HCT116 (cell line): ENCODE data around the gene TRABD. TPM values are rescaled to one million over a fixed set of nuclear protein-coding genes. Genes with fewer than 3 reads are reported as not detected.

ENCODE experiments used
- ATAC-seq: fragments of 200-7000 bp; cut with Tn5 transposase; 2 replicates; pipeline ENCODE4 v1.9.1; 2020; ENCODE audit warnings: mild to moderate bottlenecking, moderate library complexity
- BruUV-seq: library from RNA; stranded (reverse); fragments of 400-500 nt; replicated peaks from 2 replicates; lab custom pipeline; 2021; lab: Mats Ljungman, UMichigan
- CTCF ChIA-PET: fragments of 300-600 bp; sonication (Branson Sonifier 250); formaldehyde crosslinking; loops from one replicate; lab custom pipeline; 2021; ENCODE audit warnings: antibody characterized with exemption; lab: Charles Lee
- POLR2A ChIA-PET: fragments of 300-600, 350-600 bp; sonication (Branson Sonifier 250); formaldehyde crosslinking; loops from one replicate; lab custom pipeline; 2021; ENCODE audit warnings: antibody characterized with exemption; lab: Charles Lee
- RAD21 ChIA-PET, 2 experiments: fragments of 300-600 bp; sonication (Branson Sonifier 250); formaldehyde crosslinking; loops; one replicate each; lab custom pipeline; 2023; ENCODE audit warnings: low total read pairs in 2 of 2; ENCODE audit not compliant: uncharacterized antibody in 2 of 2, unreplicated experiment in 2 of 2, low non-redundant PET in 1 of 2; lab: Charles Lee
- DNase-seq: peaks from one replicate; pipeline ENCODE4 v3.0.0-alpha.2; 2010; ENCODE audit warnings: low read depth, low spot score
- H2AFZ ChIP-seq: fragments of 200-600 bp; shearing (Covaris generic), sonication (generic); 2 replicates; pipeline ENCODE4 v1.6.1; 2017; ENCODE audit warnings: low read depth, mixed run types, mixed read lengths, antibody characterized with exemption, low read length; ENCODE audit not compliant: poor library complexity, severe bottlenecking
- H3K27ac ChIP-seq: 2 replicates; pipeline ENCODE4 v1.5.1; 2012; ENCODE audit warnings: low read depth, low read length
- H3K27me3 ChIP-seq: fragments of 200-600 bp; sonication (generic); 2 replicates; pipeline ENCODE4 v1.6.1; 2016; ENCODE audit warnings: mixed run types, low read length, mixed read lengths; ENCODE audit not compliant: insufficient read depth
- H3K36me3 ChIP-seq, 2 experiments: fragments of 200-500 bp in 1 of 2; fragments of 200-600 bp in 1 of 2; sonication (Bioruptor generic) in 1 of 2; sonication (generic) in 1 of 2; 2 replicates each; pipeline versions ENCODE4 v1.5.1 to v1.6.1; 2014 to 2016; ENCODE audit warnings: low read length in 2 of 2, inconsistent platforms in 1 of 2, mixed read lengths in 1 of 2, mixed run types in 1 of 2; ENCODE audit not compliant: insufficient read depth in 2 of 2, control insufficient read depth in 1 of 2
- H3K4me1 ChIP-seq, 2 experiments: fragments of 200-600 bp in 1 of 2; sonication (generic) in 1 of 2; 2 replicates each; pipeline versions ENCODE4 v1.5.1 to v1.6.1; 2012 to 2017; ENCODE audit warnings: low read length in 2 of 2, inconsistent platforms in 1 of 2, mild to moderate bottlenecking in 1 of 2, mixed read lengths in 1 of 2, mixed run types in 1 of 2, moderate library complexity in 1 of 2; ENCODE audit not compliant: insufficient read depth in 2 of 2, control insufficient read depth in 1 of 2
- H3K4me2 ChIP-seq: fragments of 200-600 bp; sonication (generic); 2 replicates; pipeline ENCODE4 v1.6.1; 2017; ENCODE audit warnings: mixed run types, low read length, mixed read lengths
- H3K4me3 ChIP-seq, 2 experiments: fragments of 200-600 bp in 1 of 2; sonication (generic) in 1 of 2; replicated peaks in 1 of 2; 2 replicates each; pipeline ENCODE4 v1.5.1; 2011 to 2016; ENCODE audit warnings: low read length in 2 of 2, control low read depth in 1 of 2, low read depth in 1 of 2, mild to moderate bottlenecking in 1 of 2, mixed read lengths in 1 of 2, mixed run types in 1 of 2
- H3K79me2 ChIP-seq: fragments of 200-600 bp; sonication (generic); 2 replicates; pipeline ENCODE4 v1.6.1; 2017; ENCODE audit warnings: mild to moderate bottlenecking, mixed run types, low read length, moderate library complexity, mixed read lengths; ENCODE audit not compliant: insufficient read depth
- H3K9ac ChIP-seq: fragments of 200-600 bp; sonication (generic); 2 replicates; pipeline ENCODE4 v1.6.1; 2016; ENCODE audit warnings: low read length, mixed read lengths
- H3K9me2 ChIP-seq: fragments of 200-600 bp; sonication (generic), shearing (Covaris generic); 2 replicates; pipeline ENCODE4 v1.6.1; 2017; ENCODE audit warnings: mixed run types, mild to moderate bottlenecking, moderate library complexity; ENCODE audit not compliant: insufficient read depth
- H3K9me3 ChIP-seq, 2 experiments: fragments of 200-500 bp in 1 of 2; fragments of 200-600 bp in 1 of 2; sonication (Bioruptor generic) in 1 of 2; sonication (generic) in 1 of 2; 2 replicates each; pipeline ENCODE4 v1.6.1; 2014 to 2017; ENCODE audit warnings: low read length in 2 of 2, mixed read lengths in 2 of 2, inconsistent platforms in 1 of 2, low read depth in 1 of 2, mild to moderate bottlenecking in 1 of 2, mixed run types in 1 of 2, moderate library complexity in 1 of 2; ENCODE audit not compliant: control insufficient read depth in 1 of 2, insufficient read depth in 1 of 2
- H4K20me1 ChIP-seq: fragments of 200-600 bp; sonication (generic), shearing (Covaris generic); 2 replicates; pipeline ENCODE4 v1.6.1; 2017; ENCODE audit warnings: mixed run types, mild to moderate bottlenecking, moderate library complexity; ENCODE audit not compliant: insufficient read depth
- CTCF ChIP-seq, 3 experiments: fragments of 200-600 bp in 1 of 3; sonication (generic) in 1 of 3; IDR thresholded peaks in 2 of 3; conservative IDR thresholded peaks in 1 of 3; 2 replicates each; pipeline ENCODE4 v1.5.1; 2012 to 2017; ENCODE audit warnings: low read depth in 2 of 3, low read length in 2 of 3, antibody characterized with exemption in 1 of 3, borderline replicate concordance in 1 of 3, control low read depth in 1 of 3, mild to moderate bottlenecking in 1 of 3, mixed read lengths in 1 of 3, mixed run types in 1 of 3, moderate library complexity in 1 of 3; ENCODE audit not compliant: insufficient read depth in 1 of 3
- FOSL1 ChIP-seq: IDR thresholded peaks from 2 replicates; pipeline ENCODE4 v1.6.1; 2012; ENCODE audit warnings: low read depth
- JUND ChIP-seq: IDR thresholded peaks from 2 replicates; pipeline ENCODE4 v1.6.1; 2012
- MAX ChIP-seq: IDR thresholded peaks from 2 replicates; pipeline ENCODE4 v1.6.1; 2012
- POLR2AphosphoS5 ChIP-seq: IDR thresholded peaks from 2 replicates; pipeline ENCODE4 v1.6.1; 2011; ENCODE audit warnings: mild to moderate bottlenecking, low read depth, low read length, moderate library complexity
- RAD21 ChIP-seq: IDR thresholded peaks from 2 replicates; pipeline ENCODE4 v1.6.1; 2012; ENCODE audit warnings: low read depth, mild to moderate bottlenecking
- intact Hi-C: fragments of 100-400 bp; cut with micrococcal nuclease; formaldehyde crosslinking; loops from 2 replicates; pipeline ENCODE4 v1.10.0; 2022
- total RNA-seq: library from RNA; stranded (reverse); gene quantifications from one replicate; pipeline ENCODE4 v1.2.1, GENCODE V29; 2021; ENCODE audit not compliant: unreplicated experiment
- TF ChIP-seq, protein P1 (sequence below): IDR thresholded peaks from 2 replicates; pipeline ENCODE4 v1.6.1; 2012

Gene TRABD
- total RNA-seq, 1 experiment from 2014 or later = 90.3 TPM

DNA sequence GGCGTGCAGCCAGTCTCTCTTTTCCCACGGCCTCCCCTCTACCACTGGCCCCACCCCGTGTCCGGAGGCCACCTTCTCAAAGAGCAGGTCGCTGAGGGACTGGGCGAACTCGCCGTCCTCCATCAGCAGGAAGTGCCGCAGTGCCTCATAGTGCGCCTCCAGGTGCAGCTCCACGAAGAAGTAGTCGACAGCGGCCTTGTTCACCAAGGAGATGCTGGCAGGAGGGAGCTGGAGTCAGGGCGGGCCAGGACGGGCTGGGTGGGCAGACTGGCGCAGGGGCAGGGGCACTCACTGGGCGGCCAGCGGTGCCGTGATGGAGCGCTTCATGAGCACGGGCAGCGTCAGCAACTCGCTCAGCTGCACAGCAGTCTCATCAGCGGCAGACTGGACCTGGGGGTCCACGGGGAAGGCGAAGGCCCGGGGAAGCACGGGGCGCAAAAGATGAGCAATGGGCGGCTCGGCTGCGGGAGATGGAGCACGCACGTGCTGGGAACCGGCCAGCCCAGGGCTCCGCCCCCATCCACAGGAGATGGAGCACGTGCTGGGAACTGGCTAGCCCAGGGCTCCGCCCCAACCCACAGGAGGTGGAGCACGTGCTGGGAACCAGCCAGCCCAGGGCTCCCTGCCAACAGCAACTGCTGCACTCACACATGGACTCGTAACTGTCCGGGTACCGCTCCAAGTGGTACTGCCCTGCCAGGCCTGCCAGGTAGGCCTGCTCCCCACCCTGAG, 33.4 kb downstream of the TRABD start:
- Histone ChIP-seq H3K27me3 (no peaks in the 10 kb centered on the region), H3K79me2 (peaks cover 5% of the 10 kb centered on the region; the same call in 1 of the 2 replicates), H3K27ac (peak overlapping the region; percentile 42; the same call in 1 of the 2 replicates), H3K4me3 (no peak overlapping the region), H3K9me2 (no peaks in the 10 kb centered on the region), H3K36me3 (peaks cover 33 to 49% of the 10 kb centered on the region in 2 experiments; a peak in 3 of 4 replicates), H3K4me1 (peaks cover 0 to 8% of the 10 kb centered on the region in 2 experiments; a peak in 3 of 4 replicates), H2AFZ (no peak overlapping the region), H3K9me3 (no peaks in the 10 kb centered on the region), H3K9ac (0 out of 2 replicates have a peak overlapping the region, but pooled peaks have one; percentile 24), H3K4me2 (no peak overlapping the region), H4K20me1 (no peaks in the 10 kb centered on the region)
- intact Hi-C loops = no loop called here
- no TSS peak for BruUV-seq
- POLR2A ChIA-PET = no interaction called here
- ATAC-seq = peak; percentile 80
- RAD21 ChIA-PET = no interaction called here
- peak; percentile 18 for DNase-seq
- CTCF ChIA-PET = interaction anchor here (1.0 kb wide), 1 partner anchor 182 kb away, joined by 3 read pairs; no protein-coding TSS in a partner anchor
- peak; percentile 70; the same call in 1 of the 2 replicates for TF ChIP-seq MAX
- TF ChIP-seq FOSL1 = no peak
- TF ChIP-seq, protein P1, sequence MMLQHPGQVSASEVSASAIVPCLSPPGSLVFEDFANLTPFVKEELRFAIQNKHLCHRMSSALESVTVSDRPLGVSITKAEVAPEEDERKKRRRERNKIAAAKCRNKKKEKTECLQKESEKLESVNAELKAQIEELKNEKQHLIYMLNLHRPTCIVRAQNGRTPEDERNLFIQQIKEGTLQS = no peak
- TF ChIP-seq JUND = no peak
- TF ChIP-seq RAD21 = no peak

DNA sequence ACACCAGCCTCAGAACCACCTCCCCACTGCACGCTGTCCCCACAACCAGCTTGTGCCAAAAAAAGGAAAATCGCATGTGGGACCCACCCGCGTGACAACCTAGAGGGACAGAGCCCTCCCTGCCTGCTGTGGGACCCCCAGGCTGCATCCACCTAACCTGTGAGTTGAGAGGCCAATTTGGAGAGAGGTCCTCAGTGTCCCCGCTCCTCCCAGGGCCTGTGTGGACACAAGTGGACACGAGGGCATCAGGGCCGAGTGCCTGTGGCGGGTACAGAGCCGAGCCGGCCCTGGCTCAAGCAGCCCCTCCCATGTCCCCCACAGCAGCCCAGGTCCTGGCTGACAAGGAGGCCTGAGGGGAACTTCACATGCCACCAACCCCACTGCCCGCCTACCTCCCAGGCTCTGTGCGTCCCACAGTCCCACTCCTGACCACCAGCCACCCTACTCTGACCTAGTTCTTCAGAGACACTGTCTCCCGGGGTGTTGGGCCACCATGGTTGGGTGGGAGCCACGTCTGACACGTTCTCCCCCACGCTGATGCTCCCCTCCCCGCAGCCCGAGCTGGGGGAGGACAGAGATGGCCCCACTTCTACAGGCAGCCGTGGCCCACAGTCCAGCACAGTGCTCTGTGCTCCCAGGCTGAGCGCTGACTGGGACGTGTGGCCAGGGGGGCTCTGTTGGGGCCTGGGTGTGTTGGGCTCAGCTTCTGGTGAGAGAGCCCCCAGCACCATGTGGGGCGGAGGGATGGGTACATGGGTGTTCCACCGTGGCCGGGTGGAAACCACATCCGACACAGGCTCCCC, 34.3 kb downstream of the TRABD start:
- Histone ChIP-seq H3K9me2 (no peaks in the 10 kb centered on the region), H2AFZ (no peak overlapping the region), H4K20me1 (no peaks in the 10 kb centered on the region), H3K27me3 (no peaks in the 10 kb centered on the region), H3K79me2 (peaks cover 4% of the 10 kb centered on the region; the same call in 1 of the 2 replicates), H3K4me3 (no peak overlapping the region), H3K9me3 (no peaks in the 10 kb centered on the region), H3K27ac (peak overlapping the region; percentile 42; the same call in 1 of the 2 replicates), H3K4me2 (no peak overlapping the region), H3K9ac (0 out of 2 replicates have a peak overlapping the region, but pooled peaks have one; percentile 24), H3K36me3 (peaks cover 32 to 50% of the 10 kb centered on the region in 2 experiments; a peak in 3 of 4 replicates), H3K4me1 (peaks cover 0 to 8% of the 10 kb centered on the region in 2 experiments; a peak in 3 of 4 replicates)
- ChIA-PET CTCF (no interaction called here), POLR2A (no interaction called here), RAD21 (no interaction called here)
- DNase-seq (no peak), ATAC-seq (no peak)
- intact Hi-C loops = no loop called here
- BruUV-seq = no TSS peak
- TF ChIP-seq CTCF (IDR thresholded peaks at IDR 0.05 in 2 of 3, conservative IDR thresholded peaks at IDR 0.05 in 1 of 3; ENCODE audit: borderline replicate concordance in 1 of 3, insufficient read depth in 1 of 3, low read depth in 2 of 3, low read length in 2 of 3) (no peak), POLR2AphosphoS5 (0 out of 2 replicates have a peak, but pooled peaks have one; percentile 6)
